ENCODE data around the gene ST8SIA4.

The ST8SIA4 gene

GRCh38 chr5:100818340-100818739, 84.7 kb downstream of the ST8SIA4 start:
- H3K4me3 ChIP-seq (ENCODE audit: low read length) = no peak overlapping the region
- no peaks in the 10 kb centered on the region for H3K4me1 ChIP-seq (ENCODE audit: control insufficient read depth, low read length)

GRCh38 chr5:100803397-100803796, 99.7 kb downstream of the ST8SIA4 start:
- 0 out of 2 replicates have a peak overlapping the region, but pooled peaks have one; percentile 12 for H3K4me2 ChIP-seq (ENCODE audit: low read length)
- no peaks in the 10 kb centered on the region for H3K36me3 ChIP-seq (ENCODE audit: control insufficient read depth, low read length)
- no peaks in the 10 kb centered on the region for H4K20me1 ChIP-seq (ENCODE audit: control insufficient read depth, insufficient read depth, low read depth, low read length)
- no peak overlapping the region for H3K27ac ChIP-seq (ENCODE audit: low read depth, low read length)
- H3K4me3 ChIP-seq (ENCODE audit: low read length) = no peak overlapping the region
- H3K9me2 ChIP-seq (replicated peaks; ENCODE audit: control insufficient read depth, low read length) = no peaks in the 10 kb centered on the region
- TF ChIP-seq CTCF (IDR thresholded peaks at IDR 0.05; ENCODE audit: low read depth, low read length, poor library complexity, severe bottlenecking) (no peak), EZH2phosphoT487 (IDR thresholded peaks at IDR 0.05; ENCODE audit: borderline replicate concordance, low read length) (no peak)
- peaks cover 5% of the 10 kb centered on the region; the same call in 1 of the 2 replicates for H3K9me3 ChIP-seq (ENCODE audit: control insufficient read depth, insufficient read depth, low read length)
- peaks cover 18% of the 10 kb centered on the region for H3K4me1 ChIP-seq (ENCODE audit: control insufficient read depth, low read length)
- H3K27me3 ChIP-seq (ENCODE audit: control insufficient read depth, low read length) = no peaks in the 10 kb centered on the region
- H3K79me2 ChIP-seq (ENCODE audit: control insufficient read depth, low read length) = no peaks in the 10 kb centered on the region
- H3F3A ChIP-seq (ENCODE audit: control insufficient read depth, insufficient read depth) = no peaks in the 10 kb centered on the region

More at GRCh38 chr5:100818340-100818739, 84.7 kb downstream of the ST8SIA4 start:
- Histone ChIP-seq H4K20me1 (ENCODE audit: control insufficient read depth, insufficient read depth, low read depth, low read length) (no peaks in the 10 kb centered on the region), H3K27me3 (ENCODE audit: control insufficient read depth, low read length) (no peaks in the 10 kb centered on the region), H3F3A (ENCODE audit: control insufficient read depth, insufficient read depth) (no peaks in the 10 kb centered on the region), H3K4me2 (ENCODE audit: low read length) (no peak overlapping the region), H3K36me3 (ENCODE audit: control insufficient read depth, low read length) (no peaks in the 10 kb centered on the region), H3K9me2 (replicated peaks; ENCODE audit: control insufficient read depth, low read length) (no peaks in the 10 kb centered on the region), H3K79me2 (ENCODE audit: control insufficient read depth, low read length) (no peaks in the 10 kb centered on the region), H3K27ac (ENCODE audit: low read depth, low read length) (no peak overlapping the region), H3K9me3 (ENCODE audit: control insufficient read depth, insufficient read depth, low read length) (no peaks in the 10 kb centered on the region)
- TF ChIP-seq CTCF (IDR thresholded peaks at IDR 0.05; ENCODE audit: low read depth, low read length, poor library complexity, severe bottlenecking) = no peak
- TF ChIP-seq EZH2phosphoT487 (IDR thresholded peaks at IDR 0.05; ENCODE audit: borderline replicate concordance, low read length) = no peak

- H3K27me3 ChIP-seq (ENCODE audit: control insufficient read depth, low read length) = no peaks in the 10 kb centered on the region
- no peaks in the 10 kb centered on the region for H3K9me2 ChIP-seq (replicated peaks; ENCODE audit: control insufficient read depth, low read length)
- peaks cover 5% of the 10 kb centered on the region; the same call in 1 of the 2 replicates for H3K9me3 ChIP-seq (ENCODE audit: control insufficient read depth, insufficient read depth, low read length)
- H3F3A ChIP-seq (ENCODE audit: control insufficient read depth, insufficient read depth) = no peaks in the 10 kb centered on the region
- H3K4me2 ChIP-seq (ENCODE audit: low read length) = no peak overlapping the region
- no peaks in the 10 kb centered on the region for H4K20me1 ChIP-seq (ENCODE audit: control insufficient read depth, insufficient read depth, low read depth, low read length)
- no peaks in the 10 kb centered on the region for H3K79me2 ChIP-seq (ENCODE audit: control insufficient read depth, low read length)
- TF ChIP-seq EZH2phosphoT487 (IDR thresholded peaks at IDR 0.05; ENCODE audit: borderline replicate concordance, low read length) (no peak), CTCF (IDR thresholded peaks at IDR 0.05; ENCODE audit: low read depth, low read length, poor library complexity, severe bottlenecking) (no peak)
- H3K27ac ChIP-seq (ENCODE audit: low read depth, low read length) = no peak overlapping the region
- no peak overlapping the region for H3K4me3 ChIP-seq (ENCODE audit: low read length)
- H3K36me3 ChIP-seq (ENCODE audit: control insufficient read depth, low read length) = no peaks in the 10 kb centered on the region
- H3K4me1 ChIP-seq (ENCODE audit: control insufficient read depth, low read length) = peaks cover 18% of the 10 kb centered on the region
These were observed 100.9 kb downstream of the ST8SIA4 start for GRCh38 chr5:100802208-100802607.

Measured in DOHH2 (cell line).